ENCODE measurements around the gene PTPRT.

- TF ChIP-seq EZH2 (IDR thresholded peaks at IDR 0.05) (no peak), ZBTB33 (IDR thresholded peaks at IDR 0.05; ENCODE audit: extremely low read depth, insufficient replicate concordance, low read length) (no peak), CTCF (IDR thresholded peaks at IDR 0.05 in 2 of 3, conservative IDR thresholded peaks at IDR 0.05 in 1 of 3; ENCODE audit: borderline replicate concordance in 1 of 3, insufficient read depth in 1 of 3, low read depth in 2 of 3, low read length in 2 of 3) (no peak), TCF7L2 (IDR thresholded peaks at IDR 0.05; ENCODE audit: borderline replicate concordance, extremely low read depth, insufficient read depth, insufficient read length) (no peak), EGR1 (IDR thresholded peaks at IDR 0.05; ENCODE audit: low read depth) (no peak), POLR2AphosphoS5 (IDR thresholded peaks at IDR 0.05; ENCODE audit: low read depth, low read length) (no peak), MAX (IDR thresholded peaks at IDR 0.05) (no peak), RAD21 (IDR thresholded peaks at IDR 0.05; ENCODE audit: low read depth) (no peak), REST (IDR thresholded peaks at IDR 0.05; ENCODE audit: low read depth) (no peak), ZNF274 (IDR thresholded peaks at IDR 0.05; ENCODE audit: low read depth, low read length) (no peak), POLR2A (IDR thresholded peaks at IDR 0.05; ENCODE audit: borderline replicate concordance, extremely low read depth, insufficient read depth, insufficient read length) (no peak), EZH2phosphoT487 (IDR thresholded peaks at IDR 0.05; ENCODE audit: borderline replicate concordance) (no peak), JUND (IDR thresholded peaks at IDR 0.05) (no peak)
These were observed 51.5 kb downstream of the PTPRT start for GRCh38 chr20:43138061-43138770.

All from HCT116 (cell line).